AG20443 (cell line): Measurements from ENCODE around the gene ZC3H11A.
"Not testable (repeated sequence)": the region's sequence is repeated elsewhere in the genome, so short reads cannot be mapped to it uniquely, and the experiment has no call there.

Source experiments
- DNase-seq: peaks from one replicate; pipeline ENCODE4 v3.0.0; 2012; ENCODE audit warnings: low spot score, mixed read lengths

ZC3H11A gene

DNA sequence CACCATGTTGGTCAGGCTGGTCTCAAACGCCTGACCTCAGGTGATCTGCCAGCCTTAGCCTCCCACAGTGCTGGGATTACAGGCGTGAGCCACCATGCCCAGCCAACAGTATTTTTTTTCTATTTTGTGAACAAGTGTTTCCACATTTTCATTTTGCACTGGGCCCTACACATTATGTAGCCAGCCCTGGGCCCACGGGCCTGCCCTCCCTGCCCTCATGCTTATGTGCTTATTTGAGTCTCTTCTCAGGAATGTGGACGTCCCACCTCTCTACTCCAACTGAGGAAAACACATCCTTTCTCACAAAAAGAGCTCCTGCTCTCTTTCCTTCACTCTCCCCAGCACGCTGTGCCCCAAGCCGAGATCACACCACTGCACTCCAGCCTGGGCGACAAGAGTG, 13.5 kb upstream of the ZC3H11A start:
- DNase-seq: no peak

DNA sequence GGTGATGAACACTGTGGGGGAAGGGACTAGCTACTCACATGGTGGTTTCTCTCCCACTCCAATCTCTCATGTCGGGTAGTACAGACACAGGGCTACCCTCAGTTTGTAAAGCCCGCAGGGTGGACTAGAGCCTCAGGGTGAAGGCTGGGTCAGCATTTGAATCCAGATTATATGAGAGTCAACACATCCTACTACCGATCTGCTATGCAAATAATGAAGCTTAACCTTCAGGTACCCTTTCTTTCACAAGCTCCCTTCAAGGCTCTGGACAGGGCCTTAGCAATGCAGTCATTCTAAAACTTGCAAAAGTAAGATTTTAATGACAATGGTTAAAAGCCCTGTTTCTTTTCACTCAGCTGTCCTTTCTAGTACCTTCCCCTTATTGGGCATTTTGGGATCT, 5.5 kb upstream of the ZC3H11A start:
- DNase-seq: no peak

DNA sequence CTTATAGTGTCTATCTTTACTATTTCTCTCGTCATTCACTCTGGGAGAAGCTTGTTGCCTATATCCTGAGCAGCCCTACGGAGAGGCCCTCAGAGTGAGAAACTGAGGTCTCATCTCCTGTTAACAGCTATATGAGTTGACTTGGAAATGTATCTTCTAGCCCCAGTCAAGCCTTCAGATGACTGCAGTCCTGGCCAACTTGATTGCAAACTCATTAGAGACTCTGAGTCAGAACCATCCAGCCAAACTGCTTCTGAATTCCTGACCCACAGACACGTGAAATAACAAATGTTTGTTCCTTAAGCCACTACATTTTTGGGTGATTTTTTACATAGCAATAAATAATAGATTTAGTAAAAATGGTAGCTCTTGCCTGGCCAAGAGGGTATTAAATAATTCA, 3.9 kb upstream of the ZC3H11A start:
- DNase-seq: no peak

DNA sequence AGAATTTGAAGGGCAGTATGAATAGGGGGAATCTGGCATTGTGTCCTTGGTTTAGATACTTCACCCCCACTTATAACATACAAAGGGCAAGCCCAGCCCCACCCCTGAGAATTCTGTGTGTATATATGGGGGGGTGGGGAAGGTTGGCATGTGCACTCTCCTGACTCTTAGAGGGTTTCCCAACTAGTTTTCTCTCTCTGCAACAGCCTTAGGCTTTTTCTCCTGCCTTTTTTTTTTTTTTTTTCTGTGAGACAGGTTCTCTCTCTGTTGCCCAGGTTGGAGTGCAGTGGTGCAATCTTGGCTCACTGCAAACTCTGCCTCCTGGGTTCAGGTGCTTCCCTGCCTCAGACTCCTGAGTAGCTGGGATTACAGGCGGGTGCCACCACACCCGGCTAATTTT, 2.9 kb upstream of the ZC3H11A start:
- no peak for DNase-seq

DNA sequence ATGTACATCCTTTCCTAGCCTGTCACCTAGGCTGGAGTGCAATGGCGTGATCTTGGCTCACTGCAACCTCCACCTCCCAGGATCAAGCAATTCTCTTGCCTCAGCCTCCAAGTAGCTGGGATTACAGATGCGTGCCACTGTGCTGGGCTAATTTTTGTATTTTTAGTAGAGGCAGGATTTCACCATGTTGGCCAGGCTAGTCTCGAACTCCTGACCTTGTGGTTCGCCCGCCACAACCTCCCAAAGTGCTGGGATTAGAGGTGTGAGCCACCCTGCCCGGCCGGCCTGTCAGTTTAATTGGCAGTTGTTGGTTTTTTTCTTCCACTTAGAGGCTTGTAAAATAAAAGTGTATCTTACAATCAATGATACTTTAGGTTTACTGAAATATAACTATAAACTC, 1.9 kb upstream of the ZC3H11A start:
- not testable (repeated sequence) for DNase-seq

DNA sequence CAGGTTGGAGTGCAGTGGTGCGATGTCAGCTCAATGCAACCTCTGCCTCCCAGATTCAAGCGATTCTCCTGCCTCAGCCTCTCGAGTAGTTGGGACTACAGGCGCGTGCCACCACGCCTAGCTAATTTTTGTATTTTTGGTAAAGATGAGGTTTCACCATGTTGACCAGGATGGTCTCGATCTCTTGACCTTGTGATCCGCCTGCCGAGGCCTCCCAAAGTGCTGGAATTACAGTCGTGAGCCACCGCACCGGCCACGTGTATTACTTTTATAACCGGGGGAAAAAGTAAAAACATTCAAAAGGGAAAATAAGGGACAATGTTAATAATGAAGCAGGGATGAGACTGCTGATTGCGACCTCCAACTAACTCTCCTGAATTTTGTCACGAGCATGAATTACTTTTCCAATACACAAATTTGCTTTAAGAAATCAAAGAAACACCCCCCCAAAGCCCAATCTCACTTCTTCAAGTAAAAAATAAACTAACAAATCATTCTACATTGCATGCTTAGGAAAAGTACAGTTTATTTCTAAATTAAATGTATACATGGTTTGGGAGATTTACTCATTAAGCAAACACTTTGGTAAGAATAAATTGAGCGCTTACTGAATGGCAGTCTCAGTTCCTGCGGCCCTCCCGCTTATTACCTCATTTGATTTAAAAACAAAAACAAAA, 521 bp upstream of the ZC3H11A start:
- DNase-seq: no peak

DNA sequence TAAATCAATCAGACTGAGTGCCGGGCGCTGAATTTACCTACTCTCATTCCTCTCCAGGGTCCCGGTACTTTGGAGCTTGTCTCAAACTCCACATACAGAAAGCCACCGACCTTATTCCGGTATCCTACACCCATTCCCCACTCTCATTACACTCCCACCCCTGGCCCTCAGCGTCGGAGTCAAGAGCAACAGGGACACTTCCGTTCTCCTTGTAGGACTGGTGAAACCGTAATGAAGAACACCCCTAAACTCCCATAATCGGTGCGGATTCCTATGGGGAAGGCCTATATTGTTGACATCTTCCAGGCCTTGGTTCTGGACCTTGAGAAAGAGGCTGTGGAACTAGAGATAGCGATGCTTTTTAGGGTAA, 798 bp downstream of the ZC3H11A start:
- no peak for DNase-seq

DNA sequence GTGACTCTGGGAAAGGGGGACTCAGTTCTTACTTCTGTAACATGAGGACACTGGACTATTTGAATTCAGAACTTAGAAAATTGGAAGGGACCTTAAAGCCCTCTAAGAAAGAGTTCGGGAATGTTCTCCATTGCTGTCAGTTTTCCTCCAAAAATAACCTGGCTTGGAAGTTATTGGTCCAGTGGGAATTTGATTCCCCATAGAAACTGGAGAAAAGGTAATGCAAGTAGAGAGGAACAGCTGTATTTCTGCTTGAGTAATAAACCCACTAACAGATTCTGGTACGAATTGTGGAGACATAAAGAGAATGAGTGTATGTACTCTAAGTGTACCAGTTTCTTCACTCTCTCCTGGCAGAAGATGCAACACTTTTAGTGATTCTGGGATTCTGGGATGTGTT, 1.8 kb downstream of the ZC3H11A start:
- no peak for DNase-seq

DNA sequence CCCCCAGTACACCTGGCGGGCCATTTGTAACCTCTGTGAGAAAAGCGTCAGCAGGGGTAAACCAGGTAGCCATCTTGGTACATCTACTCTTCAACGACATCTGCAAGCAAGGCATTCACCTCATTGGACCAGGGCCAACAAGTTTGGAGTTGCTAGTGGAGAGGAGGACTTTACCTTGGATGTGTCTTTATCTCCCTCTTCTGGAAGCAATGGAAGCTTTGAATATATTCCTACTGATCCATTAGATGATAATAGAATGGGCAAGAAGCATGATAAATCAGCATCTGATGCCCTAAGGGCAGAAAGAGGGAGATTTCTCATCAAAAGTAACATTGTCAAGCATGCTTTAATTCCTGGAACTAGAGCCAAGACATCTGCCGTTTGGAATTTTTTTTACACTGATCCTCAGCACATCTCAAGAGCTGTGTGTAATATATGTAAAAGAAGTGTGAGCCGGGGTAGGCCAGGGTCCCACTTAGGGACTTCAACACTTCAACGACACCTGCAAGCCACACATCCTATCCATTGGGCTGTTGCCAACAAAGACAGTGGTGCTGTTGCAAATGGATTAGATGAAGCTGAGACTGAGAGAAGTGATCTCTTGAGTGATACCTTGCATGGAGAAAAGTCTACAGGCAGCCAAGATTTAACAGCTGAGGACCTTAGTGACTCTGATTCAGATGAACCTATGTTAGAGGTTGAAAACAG, 2.7 kb downstream of the ZC3H11A start:
- DNase-seq: no peak

DNA sequence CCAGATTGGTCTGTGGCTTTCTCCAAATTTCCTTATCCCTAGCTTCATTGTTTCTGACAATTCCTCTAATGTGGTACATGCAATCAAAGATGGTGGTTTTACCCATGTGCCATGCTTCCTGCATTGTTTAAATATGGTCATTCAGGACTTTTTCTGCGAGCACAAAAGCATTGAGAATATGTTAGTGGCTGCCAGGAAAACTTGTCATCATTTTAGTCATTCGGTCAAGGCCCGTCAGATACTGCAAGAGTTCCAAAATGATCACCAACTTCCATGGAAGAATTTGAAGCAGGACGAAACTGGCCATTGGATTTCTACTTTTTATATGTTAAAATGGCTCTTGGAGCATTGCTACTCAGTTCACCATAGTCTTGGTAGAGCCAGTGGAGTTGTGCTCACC, 3.7 kb downstream of the ZC3H11A start:
- DNase-seq: no peak

DNA sequence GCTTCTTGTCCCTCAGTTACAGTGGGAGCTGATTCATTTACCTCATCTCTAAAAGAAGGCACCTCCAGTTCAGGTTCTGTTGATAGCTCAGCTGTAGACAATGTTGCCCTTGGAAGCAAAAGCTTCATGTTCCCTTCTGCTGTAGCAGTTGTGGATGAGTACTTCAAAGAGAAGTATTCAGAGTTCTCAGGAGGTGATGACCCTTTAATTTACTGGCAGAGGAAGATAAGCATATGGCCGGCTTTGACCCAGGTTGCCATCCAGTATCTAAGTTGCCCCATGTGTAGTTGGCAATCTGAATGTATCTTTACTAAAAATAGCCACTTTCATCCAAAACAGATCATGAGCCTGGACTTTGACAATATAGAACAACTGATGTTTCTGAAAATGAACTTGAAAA, 4.5 kb downstream of the ZC3H11A start:
- DNase-seq: no peak

DNA sequence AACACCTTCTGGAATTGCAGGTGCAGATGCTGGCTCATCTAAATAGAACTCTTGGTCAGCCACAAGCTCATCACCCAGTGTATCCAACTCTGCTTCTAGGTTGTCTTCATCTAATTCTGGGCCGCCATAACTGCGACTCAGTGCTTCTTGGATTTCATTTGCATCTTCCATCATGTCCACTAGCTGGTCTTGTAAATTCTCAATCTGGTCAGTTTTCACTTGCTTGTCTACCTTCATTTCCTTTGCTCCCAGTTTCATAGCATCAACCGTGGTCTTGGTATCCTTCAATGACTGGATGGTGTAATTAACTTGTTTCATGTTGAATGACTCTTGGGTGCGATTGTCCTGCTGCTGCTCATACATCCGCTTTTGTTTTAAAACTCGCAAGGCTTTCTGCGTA, 10.3 kb downstream of the ZC3H11A start:
- no peak for DNase-seq

DNA sequence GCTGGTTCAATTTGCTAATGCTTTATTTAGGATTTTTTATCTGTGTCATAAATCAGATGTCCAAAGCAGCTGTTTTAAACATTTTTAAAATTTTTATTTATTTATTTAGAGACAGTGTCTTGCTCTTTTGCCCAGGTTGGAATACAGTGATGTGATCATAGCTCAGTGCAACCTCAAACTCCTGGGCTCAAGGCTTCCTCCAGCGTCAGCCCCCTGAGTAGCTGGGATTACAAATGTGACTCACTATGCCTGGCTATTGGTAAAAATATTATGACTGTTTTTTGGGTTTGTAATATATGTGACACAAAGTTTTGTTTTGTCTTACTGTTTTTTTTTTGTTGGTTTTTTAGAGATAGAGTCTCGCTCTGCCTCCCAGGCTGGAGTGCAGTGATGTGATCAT, 11.8 kb downstream of the ZC3H11A start:
- peak; percentile 51 for DNase-seq

DNA sequence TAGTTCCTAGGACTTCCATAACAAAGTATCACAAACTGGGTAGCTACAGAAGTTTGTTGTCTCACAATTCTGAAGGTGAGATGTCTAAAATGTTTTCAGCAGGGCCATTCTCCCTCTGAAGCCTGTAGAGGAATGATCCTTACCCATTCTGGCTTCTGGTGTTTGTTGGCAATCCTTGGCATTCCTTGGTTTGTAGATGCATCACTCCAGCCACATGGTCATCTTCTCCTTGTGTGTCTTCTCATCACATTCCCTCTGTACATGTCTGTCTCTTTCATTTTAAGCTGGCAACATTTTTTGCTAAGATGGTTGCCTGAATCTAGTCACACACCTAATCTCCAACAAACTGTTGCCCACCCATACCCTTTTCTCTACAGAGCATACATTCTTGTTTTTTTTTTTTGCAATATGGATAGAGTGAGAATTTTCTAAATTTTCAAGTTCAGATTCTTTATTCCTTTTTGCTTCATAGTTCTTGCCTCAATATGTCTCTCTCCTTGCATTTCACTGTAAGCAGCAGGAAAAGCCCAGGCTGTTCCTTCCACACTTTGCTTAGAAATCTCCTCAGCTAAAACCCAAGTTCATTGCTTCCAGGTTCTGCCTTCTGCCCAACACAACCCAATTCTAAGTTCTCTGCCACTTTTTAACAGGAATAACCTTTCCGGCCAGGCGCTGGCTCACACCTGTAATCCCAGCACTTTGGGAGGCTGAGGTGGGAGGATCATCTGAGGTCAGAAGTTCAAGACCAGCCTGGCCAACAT, 18.3 kb downstream of the ZC3H11A start:
- no peak for DNase-seq

DNA sequence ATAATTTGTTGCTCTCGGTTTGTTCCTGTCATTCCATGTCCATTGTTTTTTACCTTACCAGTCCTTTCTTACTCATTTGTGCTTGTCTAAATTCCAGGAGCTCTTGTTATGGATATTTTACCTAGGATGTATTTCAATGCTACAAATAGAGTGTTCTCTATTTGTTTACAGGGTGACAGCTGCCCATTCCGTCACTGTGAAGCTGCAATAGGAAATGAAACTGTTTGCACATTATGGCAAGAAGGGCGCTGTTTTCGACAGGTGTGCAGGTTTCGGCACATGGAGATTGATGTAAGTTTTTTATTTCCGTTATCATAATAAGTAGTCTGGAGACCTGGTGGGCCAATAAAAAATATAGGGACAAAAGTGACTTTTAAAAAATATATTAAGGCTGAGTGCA, 23.0 kb downstream of the ZC3H11A start:
- no peak for DNase-seq

DNA sequence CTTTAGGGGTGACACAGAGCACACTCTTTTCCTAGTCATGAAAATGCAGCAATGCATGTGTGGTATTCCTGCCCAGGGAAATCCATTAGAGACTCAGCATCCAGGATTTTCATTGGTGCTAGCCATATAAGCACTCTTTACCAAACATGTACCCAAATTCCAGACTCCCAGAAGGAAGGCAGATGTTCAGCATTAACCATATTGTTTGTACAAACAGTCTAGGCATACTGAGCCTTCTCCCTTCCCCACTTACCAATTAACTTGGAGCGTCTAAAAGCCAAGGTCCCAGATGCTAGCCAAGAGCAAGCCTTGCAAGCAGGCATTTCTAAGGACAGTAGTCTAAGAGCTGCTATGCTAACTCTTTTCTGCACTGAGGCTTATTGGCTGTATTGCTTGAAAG, 27.9 kb downstream of the ZC3H11A start:
- no peak for DNase-seq

DNA sequence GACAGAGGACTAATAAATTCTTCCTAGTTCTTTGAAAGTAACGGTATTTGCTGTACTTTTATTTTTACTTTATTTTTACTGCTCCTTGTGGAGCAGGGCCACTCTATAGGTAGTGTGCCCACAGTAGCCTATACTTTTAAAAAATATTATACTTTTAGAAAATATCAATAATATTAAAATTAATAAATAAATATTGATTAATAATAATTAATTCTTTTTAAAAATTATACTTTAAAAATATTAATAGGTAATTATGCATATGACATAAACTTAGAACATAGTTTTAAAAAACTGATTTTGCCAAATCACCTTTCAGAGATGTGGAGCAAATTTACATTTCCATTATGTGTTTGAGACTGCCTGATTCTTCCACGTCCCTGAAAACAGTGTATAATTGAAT, 30.8 kb downstream of the ZC3H11A start:
- no peak for DNase-seq

DNA sequence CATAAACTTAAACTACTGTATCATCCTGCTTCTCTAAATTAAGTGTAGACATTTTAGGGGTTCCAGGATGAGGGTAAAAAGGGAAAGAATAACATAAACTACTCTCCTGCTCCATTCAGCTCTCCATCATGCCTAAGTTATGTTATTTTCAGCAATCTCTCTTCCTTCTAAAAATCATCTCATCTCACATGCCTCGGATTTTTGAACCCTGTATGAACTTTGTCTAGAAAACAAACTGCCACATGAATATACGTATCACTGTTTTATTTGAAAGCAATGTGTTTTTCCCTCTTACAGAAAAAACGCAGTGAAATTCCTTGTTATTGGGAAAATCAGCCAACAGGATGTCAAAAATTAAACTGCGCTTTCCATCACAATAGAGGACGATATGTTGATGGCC, 32.6 kb downstream of the ZC3H11A start:
- DNase-seq: no peak

DNA sequence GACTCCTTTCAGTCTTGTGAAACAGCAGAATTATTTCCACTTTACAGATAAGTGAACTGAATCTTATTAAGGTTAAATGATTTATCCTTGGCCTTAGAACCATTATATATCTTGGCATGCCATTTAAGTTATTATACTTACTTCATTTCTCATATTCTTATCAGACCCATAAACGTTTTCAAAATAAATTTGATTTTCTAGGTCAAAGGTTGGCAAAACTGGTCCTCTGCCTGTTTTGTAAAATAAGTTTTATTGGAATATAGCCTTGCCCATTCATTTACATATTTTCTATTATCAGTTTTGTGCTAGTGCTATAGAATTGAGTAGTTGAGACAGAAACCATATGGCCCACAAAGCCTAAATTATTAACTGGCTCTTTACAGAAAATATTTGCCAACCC, 33.1 kb downstream of the ZC3H11A start:
- DNase-seq: no peak

DNA sequence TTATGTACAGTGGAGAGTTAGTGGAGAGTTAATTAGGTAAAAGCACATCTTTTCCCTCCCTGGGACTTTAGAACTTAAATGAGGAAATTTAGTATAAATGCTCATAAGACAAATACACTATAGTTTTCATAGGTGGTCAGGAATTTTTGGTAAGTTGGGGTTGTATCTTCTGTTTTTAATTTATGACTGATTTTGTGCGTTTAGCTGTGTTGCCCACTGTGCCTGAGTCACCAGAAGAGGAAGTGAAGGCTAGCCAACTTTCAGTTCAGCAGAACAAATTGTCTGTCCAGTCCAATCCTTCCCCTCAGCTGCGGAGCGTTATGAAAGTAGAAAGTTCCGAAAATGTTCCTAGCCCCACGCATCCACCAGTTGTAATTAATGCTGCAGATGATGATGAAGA, 33.8 kb downstream of the ZC3H11A start:
- not testable (repeated sequence) for DNase-seq

DNA sequence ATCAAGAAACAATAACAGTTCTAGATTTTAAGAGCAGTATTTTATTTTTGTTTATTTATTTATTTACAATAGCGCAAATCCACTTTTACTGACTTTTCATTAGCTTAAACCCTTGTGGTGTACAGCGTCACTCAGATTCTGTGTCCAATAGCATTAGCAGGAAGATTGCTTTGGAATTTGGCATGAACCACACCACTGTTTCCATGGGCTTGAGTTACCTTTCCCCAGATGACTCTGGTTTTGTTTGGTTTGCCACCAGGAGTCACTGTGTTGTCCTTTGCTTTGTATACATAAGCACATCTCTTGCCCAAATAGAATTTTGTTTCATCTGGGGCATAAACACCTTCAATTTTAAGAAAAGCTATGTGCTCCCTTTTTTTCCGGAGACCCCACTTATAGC, 40.1 kb downstream of the ZC3H11A start:
- DNase-seq: no peak

DNA sequence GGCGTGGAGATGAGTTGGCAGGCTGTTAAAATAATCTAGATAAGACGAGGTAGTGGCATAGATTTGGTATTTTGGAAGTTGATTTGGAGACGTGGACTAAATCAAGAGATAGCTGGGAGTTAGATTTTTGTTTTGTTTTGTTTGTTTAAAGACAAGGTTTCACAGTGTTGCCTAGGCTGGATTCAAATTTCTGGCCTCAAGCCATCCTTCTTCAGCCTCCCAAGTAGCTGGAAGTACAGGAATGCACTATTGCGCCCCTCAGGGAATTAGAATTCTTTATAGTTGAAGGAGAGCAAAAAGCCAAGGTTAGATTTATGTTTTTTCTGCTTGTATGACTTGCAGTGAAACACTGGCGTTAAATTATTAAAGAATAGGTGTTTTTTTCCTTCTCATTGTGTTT, 43.7 kb downstream of the ZC3H11A start:
- DNase-seq: no peak

DNA sequence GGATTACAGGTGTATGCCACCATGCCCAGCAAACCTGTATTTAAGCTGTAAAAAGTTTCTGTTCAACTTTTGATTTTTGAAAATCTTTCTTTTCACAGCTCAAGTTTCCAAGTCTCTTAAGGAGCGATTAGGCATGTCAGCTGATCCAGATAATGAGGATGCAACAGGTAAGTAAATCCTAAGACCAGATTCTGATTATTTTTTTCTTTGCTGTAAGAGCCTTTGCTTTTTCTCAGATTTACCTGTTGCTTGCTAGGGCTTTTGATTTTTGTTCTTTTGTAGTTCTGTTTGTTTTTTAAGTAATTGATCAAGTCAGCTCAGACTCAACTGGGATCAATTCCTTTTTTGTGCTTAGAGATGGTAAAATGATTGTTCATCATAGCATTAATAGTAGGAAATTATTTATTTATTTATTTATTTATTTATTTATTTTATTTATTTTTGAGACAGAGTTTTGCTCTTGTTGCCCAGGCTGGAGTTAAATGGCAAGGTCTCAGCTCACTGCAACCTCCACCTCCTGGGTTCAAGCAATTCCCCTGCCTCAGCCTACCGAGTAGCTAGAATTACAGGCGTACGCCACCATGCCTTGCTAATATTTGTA, 44.9 kb downstream of the ZC3H11A start:
- DNase-seq: no peak
